ENCODE results near the gene CLPTM1L.

Gene CLPTM1L

DNA sequence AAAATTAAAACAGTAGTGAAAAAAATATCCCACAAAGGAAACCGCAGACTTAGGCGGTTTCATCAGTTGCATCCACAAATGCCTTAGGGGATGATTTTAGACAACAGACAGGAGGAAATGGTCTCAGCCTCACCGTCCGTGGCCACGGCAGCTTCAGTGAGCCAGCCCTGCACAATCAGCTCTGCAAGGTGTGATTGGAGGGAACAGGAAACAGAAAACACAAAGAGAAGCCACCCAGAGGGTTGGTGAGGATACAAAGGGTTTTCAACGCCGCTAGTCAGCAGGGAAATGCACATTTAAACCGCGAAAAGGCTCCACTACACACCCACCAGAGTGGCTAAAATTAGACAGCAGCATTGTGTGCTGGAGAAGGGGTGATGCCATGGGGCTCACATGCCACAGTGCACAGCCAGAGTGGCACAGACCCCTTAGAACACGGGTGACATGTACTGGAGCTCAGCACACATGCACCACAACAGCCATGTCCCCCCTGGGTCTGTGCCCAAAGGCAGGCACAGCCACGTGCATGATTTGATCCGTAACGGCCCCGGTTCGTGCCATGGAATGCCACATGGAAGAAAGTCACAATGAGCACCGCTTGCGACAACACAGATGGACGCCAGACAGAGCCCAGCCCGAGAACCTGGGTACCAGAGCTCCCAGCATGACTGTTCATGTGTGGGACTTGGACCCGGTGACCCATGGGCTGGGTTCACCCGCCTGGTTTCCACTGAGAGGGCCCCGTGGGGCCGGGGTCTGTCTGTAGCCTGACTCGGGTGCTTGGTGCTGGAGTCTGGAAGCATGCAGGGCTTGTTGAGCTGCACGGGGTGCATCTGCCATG is 31.7 kb downstream of the CLPTM1L start:
- DNase-seq (ENCODE audit: low read depth, low spot score): no peak

GRCh38 chr5:1312206-1312605 is 32.7 kb downstream of the CLPTM1L start:
- no peak for DNase-seq (ENCODE audit: low read depth, low spot score)

GRCh38 chr5:1311439-1312055 is 33.4 kb downstream of the CLPTM1L start:
- no peak for DNase-seq (ENCODE audit: low read depth, low spot score)

DNA sequence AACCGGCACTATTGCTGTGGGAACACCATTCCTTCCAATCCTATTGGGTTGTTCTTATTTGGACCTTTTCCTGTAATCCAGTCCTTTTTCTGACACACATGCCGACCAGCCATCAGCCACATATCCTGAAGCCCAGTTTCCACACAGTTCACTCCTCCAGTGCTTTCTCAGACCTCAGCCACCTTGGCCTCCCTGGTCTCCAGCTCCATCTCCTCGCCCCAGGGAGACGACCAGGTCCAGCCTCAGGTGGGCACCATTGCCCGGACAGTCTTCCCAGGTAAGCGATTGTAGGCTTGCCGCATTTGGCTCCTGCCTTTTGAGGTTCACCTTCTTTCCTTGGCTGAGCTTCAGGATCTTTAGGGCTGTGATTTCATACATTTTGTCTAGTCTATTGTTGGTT is 34.8 kb downstream of the CLPTM1L start:
- no peak for DNase-seq (ENCODE audit: low read depth, low spot score)

DNA sequence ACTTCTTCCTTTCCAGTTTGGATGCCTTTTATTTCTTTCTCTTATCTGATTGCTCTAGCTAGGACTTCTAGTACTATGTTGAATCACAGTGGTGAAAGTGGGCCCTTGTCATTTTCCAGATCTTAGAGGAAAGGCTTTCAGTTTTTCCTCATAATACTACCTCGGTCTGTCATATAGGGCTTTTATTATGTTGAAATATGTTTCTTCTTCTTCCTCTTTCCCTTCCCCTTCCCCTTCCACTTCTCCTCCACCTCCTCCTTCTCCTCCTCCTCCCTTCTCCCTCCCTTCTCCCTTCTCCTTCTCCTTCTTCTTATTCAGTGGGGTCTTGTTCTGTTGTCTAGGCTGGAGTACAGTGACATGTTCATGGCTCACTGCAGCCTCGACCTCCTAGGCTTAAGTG is 40.9 kb downstream of the CLPTM1L start:
- no peak for DNase-seq (ENCODE audit: low read depth, low spot score)

DNA sequence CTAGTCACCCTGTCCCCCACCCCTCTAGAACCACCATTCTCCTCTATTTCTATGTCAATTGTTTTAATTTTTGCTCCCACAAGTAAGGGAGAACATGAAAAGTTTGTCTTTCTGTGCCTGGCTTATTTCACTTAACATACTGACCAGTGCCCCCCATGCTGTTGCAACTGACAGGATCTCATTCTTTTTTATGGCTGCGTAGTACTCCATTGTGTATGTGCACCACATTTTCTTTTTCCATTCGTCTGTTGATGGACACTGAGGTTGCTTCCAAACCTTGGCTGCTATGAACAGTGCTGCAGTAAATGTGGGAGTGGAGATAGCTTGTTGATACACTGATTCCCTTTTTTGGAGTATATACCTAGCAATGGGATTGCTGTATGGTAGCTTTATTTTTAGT is 42.6 kb downstream of the CLPTM1L start:
- DNase-seq (ENCODE audit: low read depth, low spot score): no peak

GRCh38 chr5:1300581-1301083 is 44.3 kb downstream of the CLPTM1L start:
- no peak for DNase-seq (ENCODE audit: low read depth, low spot score)

DNA sequence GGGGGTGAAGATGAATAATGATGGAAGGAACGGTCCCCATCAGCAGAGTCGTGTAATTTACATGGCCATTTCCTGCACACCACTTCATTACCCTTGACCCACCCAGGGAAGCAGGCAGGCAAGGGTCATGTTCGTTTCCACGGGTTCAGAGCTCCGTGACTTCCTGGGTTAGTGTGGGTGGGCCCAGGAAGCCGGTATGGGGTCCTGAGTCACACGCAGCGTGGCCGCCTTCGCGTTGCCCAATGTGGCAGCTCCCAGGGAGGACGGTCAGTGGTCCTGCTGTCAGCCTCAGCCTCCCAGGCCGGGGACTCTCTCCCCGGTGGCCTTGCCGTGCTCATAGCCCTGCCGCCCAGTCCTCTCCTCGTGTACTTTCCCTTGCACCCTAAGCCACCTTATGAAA is 44.9 kb downstream of the CLPTM1L start:
- no peak for DNase-seq (ENCODE audit: low read depth, low spot score)

- no peak for DNase-seq (ENCODE audit: low read depth, low spot score)
These were observed 45.4 kb downstream of the CLPTM1L start for GRCh38 chr5:1299511-1299850.

DNA sequence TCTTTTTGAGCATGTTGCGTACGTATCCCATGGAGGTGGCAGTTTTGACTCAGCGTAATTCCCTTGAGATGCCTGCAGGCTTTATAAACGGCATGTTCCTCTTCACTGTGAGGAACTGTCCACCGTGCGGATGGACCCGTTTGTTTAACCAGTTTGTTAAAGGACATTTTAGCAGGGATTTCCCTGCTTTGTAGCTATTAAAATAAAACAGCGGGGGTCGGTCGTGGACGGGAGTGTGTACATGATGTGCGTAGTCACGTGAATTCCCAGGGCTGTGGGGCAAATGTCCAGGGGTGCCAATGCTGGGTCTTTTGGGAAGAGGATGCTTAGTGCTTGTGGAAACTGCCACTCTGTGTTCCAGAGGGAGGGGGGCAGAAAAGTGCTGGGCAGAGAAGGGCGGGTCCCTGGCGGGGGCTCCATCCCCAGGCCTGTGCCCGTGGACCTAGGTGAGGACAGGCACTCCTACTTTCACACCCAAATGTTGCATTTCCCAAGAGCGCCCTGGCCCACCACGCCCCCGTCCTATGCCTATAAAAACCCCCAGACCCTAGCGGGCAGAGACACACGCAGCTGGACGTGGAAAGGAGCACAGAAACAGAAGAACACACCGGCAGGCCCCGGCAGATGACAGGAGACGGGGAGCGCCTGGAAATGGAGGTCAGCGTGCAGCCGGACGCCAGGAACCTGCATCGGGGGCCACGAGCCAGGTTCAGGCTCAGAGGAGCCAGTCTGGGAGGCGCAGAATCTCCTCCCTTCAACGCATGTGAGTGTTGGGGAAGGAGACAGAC is 46.0 kb downstream of the CLPTM1L start:
- no peak for DNase-seq (ENCODE audit: low read depth, low spot score)

- DNase-seq (ENCODE audit: low read depth, low spot score): no peak
These were observed 46.8 kb downstream of the CLPTM1L start for GRCh38 chr5:1298067-1298551.

GRCh38 chr5:1297243-1297642 is 47.7 kb downstream of the CLPTM1L start:
- no peak for DNase-seq (ENCODE audit: low read depth, low spot score)

GRCh38 chr5:1295650-1296037 is 49.3 kb downstream of the CLPTM1L start:
- no peak for DNase-seq (ENCODE audit: low read depth, low spot score)

DNA sequence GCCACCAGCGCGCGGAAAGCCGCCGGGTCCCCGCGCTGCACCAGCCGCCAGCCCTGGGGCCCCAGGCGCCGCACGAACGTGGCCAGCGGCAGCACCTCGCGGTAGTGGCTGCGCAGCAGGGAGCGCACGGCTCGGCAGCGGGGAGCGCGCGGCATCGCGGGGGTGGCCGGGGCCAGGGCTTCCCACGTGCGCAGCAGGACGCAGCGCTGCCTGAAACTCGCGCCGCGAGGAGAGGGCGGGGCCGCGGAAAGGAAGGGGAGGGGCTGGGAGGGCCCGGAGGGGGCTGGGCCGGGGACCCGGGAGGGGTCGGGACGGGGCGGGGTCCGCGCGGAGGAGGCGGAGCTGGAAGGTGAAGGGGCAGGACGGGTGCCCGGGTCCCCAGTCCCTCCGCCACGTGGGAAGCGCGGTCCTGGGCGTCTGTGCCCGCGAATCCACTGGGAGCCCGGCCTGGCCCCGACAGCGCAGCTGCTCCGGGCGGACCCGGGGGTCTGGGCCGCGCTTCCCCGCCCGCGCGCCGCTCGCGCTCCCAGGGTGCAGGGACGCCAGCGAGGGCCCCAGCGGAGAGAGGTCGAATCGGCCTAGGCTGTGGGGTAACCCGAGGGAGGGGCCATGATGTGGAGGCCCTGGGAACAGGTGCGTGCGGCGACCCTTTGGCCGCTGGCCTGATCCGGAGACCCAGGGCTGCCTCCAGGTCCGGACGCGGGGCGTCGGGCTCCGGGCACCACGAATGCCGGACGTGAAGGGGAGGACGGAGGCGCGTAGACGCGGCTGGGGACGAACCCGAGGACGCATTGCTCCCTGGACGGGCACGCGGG is 49.9 kb downstream of the CLPTM1L start, which contains the start of gene TERT:
Gene TERT, minus strand, starts transcription at position 234 of the 815 bp plus-strand sequence. Its CDS starts 79 bp downstream, at position 155.
- DNase-seq (ENCODE audit: low read depth, low spot score): no peak

DNA sequence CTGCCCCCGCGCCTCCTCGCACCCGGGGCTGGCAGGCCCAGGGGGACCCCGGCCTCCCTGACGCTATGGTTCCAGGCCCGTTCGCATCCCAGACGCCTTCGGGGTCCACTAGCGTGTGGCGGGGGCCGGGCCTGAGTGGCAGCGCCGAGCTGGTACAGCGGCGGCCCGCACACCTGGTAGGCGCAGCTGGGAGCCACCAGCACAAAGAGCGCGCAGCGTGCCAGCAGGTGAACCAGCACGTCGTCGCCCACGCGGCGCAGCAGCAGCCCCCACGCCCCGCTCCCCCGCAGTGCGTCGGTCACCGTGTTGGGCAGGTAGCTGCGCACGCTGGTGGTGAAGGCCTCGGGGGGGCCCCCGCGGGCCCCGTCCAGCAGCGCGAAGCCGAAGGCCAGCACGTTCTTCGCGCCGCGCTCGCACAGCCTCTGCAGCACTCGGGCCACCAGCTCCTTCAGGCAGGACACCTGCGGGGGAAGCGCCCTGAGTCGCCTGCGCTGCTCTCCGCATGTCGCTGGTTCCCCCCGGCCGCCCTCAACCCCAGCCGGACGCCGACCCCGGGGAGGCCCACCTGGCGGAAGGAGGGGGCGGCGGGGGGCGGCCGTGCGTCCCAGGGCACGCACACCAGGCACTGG is 50.6 kb downstream of the CLPTM1L start:
- DNase-seq (ENCODE audit: low read depth, low spot score): no peak

DNA sequence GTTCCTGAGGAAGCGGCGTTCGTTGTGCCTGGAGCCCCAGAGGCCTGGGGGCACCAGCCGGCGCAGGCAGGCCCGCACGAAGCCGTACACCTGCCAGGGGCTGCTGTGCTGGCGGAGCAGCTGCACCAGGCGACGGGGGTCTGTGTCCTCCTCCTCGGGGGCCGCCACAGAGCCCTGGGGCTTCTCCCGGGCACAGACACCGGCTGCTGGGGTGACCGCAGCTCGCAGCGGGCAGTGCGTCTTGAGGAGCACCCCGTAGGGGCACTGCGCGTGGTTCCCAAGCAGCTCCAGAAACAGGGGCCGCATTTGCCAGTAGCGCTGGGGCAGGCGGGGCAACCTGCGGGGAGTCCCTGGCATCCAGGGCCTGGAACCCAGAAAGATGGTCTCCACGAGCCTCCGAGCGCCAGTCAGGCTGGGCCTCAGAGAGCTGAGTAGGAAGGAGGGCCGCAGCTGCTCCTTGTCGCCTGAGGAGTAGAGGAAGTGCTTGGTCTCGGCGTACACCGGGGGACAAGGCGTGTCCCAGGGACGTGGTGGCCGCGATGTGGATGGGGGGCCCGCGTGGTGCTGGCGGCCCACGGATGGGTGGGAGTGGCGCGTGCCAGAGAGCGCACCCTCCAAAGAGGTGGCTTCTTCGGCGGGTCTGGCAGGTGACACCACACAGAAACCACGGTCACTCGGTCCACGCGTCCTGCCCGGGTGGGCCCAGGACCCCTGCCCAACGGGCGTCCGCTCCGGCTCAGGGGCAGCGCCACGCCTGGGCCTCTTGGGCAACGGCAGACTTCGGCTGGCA is 51.3 kb downstream of the CLPTM1L start:
- DNase-seq (ENCODE audit: low read depth, low spot score): no peak

DNA sequence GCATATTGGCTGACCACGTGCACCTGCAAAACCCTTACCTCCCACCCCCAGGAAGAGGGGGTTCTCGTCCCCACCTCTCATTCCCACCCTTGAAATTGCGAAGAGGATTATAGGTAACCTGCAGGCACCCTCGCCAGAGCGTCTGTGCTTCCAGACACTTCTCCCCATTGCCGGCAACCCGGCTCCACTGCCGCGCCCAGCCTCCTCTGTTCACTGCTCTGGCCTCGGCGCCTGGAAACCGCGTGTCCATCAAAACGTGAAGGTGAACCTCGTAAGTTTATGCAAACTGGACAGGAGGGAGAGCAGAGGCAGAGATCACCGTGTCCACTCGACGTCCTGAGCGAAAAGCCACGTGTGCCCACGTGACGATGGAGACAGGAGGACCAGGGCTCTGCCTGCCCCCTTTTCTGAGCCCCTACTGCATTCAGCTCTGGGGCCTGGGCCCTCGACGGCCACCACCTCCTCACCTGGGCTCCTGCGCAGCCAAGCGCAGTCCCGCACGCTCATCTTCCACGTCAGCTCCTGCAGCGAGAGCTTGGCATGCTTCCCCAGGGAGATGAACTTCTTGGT is 52.0 kb downstream of the CLPTM1L start:
- no peak for DNase-seq (ENCODE audit: low read depth, low spot score)

- no peak for DNase-seq (ENCODE audit: low read depth, low spot score)
These were observed 52.8 kb downstream of the CLPTM1L start for GRCh38 chr5:1292139-1292538.

- DNase-seq (ENCODE audit: low read depth, low spot score): no peak
These were observed 53.3 kb downstream of the CLPTM1L start for GRCh38 chr5:1291611-1292080.
